Smooth muscle cell (in vitro differentiated cells): ENCODE data around the gene CORO1A. TPM values are rescaled to one million over a fixed set of nuclear protein-coding genes. Genes with fewer than 3 reads are reported as not detected.

Experiments
- DNase-seq: peaks from one replicate; lab custom pipeline; 2025; ENCODE audit not compliant: unreplicated experiment; lab: John Stamatoyannopoulos, UW
- H2AFZ ChIP-seq: fragments of 200-600 bp; sonication (generic); 2 replicates; pipeline ENCODE4 v1.6.0; 2016; ENCODE audit warnings: antibody characterized with exemption, low read depth, mild to moderate bottlenecking
- H3F3A ChIP-seq: fragments of 200-600 bp; sonication (generic); 2 replicates; pipeline ENCODE4 v1.6.0; 2017; ENCODE audit warnings: antibody characterized with exemption, low read depth
- H3K27ac ChIP-seq: fragments of 200-600 bp; sonication (generic); 2 replicates; pipeline ENCODE4 v1.5.1; 2016; ENCODE audit warnings: low read depth, mild to moderate bottlenecking
- H3K27me3 ChIP-seq: fragments of 200-600 bp; sonication (generic); 2 replicates; pipeline ENCODE4 v1.6.1; 2016; ENCODE audit warnings: low read depth, mild to moderate bottlenecking
- H3K36me3 ChIP-seq: fragments of 200-600 bp; sonication (generic); 2 replicates; pipeline ENCODE4 v1.5.1; 2016; ENCODE audit warnings: low read depth
- H3K4me1 ChIP-seq: fragments of 200-600 bp; sonication (generic); 2 replicates; pipeline ENCODE4 v1.5.1; 2016; ENCODE audit warnings: low read depth
- H3K4me2 ChIP-seq: fragments of 200-600 bp; sonication (generic); 2 replicates; pipeline ENCODE4 v1.6.0; 2016; ENCODE audit warnings: mild to moderate bottlenecking
- H3K4me3 ChIP-seq: fragments of 200-600 bp; sonication (generic); 2 replicates; pipeline ENCODE4 v1.5.1; 2016; ENCODE audit warnings: mild to moderate bottlenecking
- H3K79me2 ChIP-seq: fragments of 200-600 bp; sonication (generic); 2 replicates; pipeline ENCODE4 v1.6.0; 2016; ENCODE audit warnings: low read depth, mild to moderate bottlenecking
- H3K9ac ChIP-seq: fragments of 200-600 bp; sonication (generic); 2 replicates; pipeline ENCODE4 v1.6.0; 2016; ENCODE audit warnings: low read depth
- H3K9me3 ChIP-seq: fragments of 200-600 bp; sonication (generic); replicated peaks from 2 replicates; pipeline ENCODE4 v1.5.1; 2016; ENCODE audit warnings: low read depth
- H4K20me1 ChIP-seq: fragments of 200-600 bp; sonication (generic); 2 replicates; pipeline ENCODE4 v1.6.0; 2016; ENCODE audit warnings: low read depth
- CTCF ChIP-seq: fragments of 200-600 bp; sonication (generic); IDR thresholded peaks from 2 replicates; pipeline ENCODE4 v1.5.1; 2017; ENCODE audit warnings: borderline replicate concordance, mild to moderate bottlenecking, antibody characterized with exemption; ENCODE audit not compliant: insufficient read depth, poor library complexity, severe bottlenecking
- WGBS: methylation state at CpG from one replicate; pipeline ENCODE4 v1.1.7; 2016; ENCODE audit warnings: low lambda C conversion rate; 5-methylcytosine and 5-hydroxymethylcytosine counted together
- polyA plus RNA-seq: library from polyadenylated mRNA; unstranded; fragments of >200 nt; fragmentation: Nextera tagmentation; extraction: Ambion mirVana; gene quantifications from 2 replicates; pipeline ENCODE4 v1.2.1, GENCODE V29; 2016
- total RNA-seq: library from RNA; depleted of rRNA; stranded (reverse); fragments of >200 nt; gene quantifications from 2 replicates; pipeline ENCODE4 v1.2.3, GENCODE V29; 2014

Gene CORO1A
- total and polyA plus RNA-seq, 2 experiments from 2014 or later: 5.1 to 6.3 TPM

- no peaks in the 10 kb centered on the region for H3K27me3 ChIP-seq
- peaks cover 3% of the 10 kb centered on the region for H3F3A ChIP-seq
- no peak overlapping the region for H3K4me3 ChIP-seq
- no peak overlapping the region for H2AFZ ChIP-seq
- H3K4me2 ChIP-seq: no peak overlapping the region
- no peak for DNase-seq
- H3K36me3 ChIP-seq: no peaks in the 10 kb centered on the region
- no peaks in the 10 kb centered on the region for H4K20me1 ChIP-seq
- H3K4me1 ChIP-seq: no peaks in the 10 kb centered on the region
- no peaks in the 10 kb centered on the region for H3K9me3 ChIP-seq
- no peak for TF ChIP-seq CTCF
- H3K79me2 ChIP-seq: no peaks in the 10 kb centered on the region
- 91% methylated on average over 11 of the region's 13 CpGs for WGBS
- no peak overlapping the region for H3K27ac ChIP-seq
- H3K9ac ChIP-seq: no peak overlapping the region
Measured at GRCh38 chr16:30184891-30185682, 1.7 kb downstream of the CORO1A start.

- WGBS: 94% methylated on average over 15 of the region's 15 CpGs
Measured at GRCh38 chr16:30185683-30186421, 2.5 kb downstream of the CORO1A start.

GRCh38 chr16:30186444-30186781 lies 3.0 kb downstream of the CORO1A start:
- Histone ChIP-seq H3K36me3 (no peaks in the 10 kb centered on the region), H3K9me3 (no peaks in the 10 kb centered on the region), H3K4me2 (no peak overlapping the region), H2AFZ (no peak overlapping the region), H3K4me3 (no peak overlapping the region), H3K9ac (no peak overlapping the region), H3K27ac (no peak overlapping the region), H3K79me2 (no peaks in the 10 kb centered on the region), H4K20me1 (no peaks in the 10 kb centered on the region), H3F3A (peaks cover 3% of the 10 kb centered on the region), H3K4me1 (no peaks in the 10 kb centered on the region), H3K27me3 (no peaks in the 10 kb centered on the region)
- no peak for TF ChIP-seq CTCF
- no peak for DNase-seq
- 98% methylated on average over 9 of the region's 9 CpGs for WGBS

More at GRCh38 chr16:30185683-30186421, 2.5 kb downstream of the CORO1A start:
- TF ChIP-seq CTCF: no peak
- no peak for DNase-seq
- H3K4me1 ChIP-seq: no peaks in the 10 kb centered on the region
- H3K36me3 ChIP-seq: no peaks in the 10 kb centered on the region
- H4K20me1 ChIP-seq: no peaks in the 10 kb centered on the region
- H3K9me3 ChIP-seq: no peaks in the 10 kb centered on the region
- H3K9ac ChIP-seq: no peak overlapping the region
- no peak overlapping the region for H2AFZ ChIP-seq
- H3K4me2 ChIP-seq: no peak overlapping the region
- H3K4me3 ChIP-seq: no peak overlapping the region
- no peaks in the 10 kb centered on the region for H3K27me3 ChIP-seq
- no peak overlapping the region for H3K27ac ChIP-seq
- peaks cover 3% of the 10 kb centered on the region for H3F3A ChIP-seq
- no peaks in the 10 kb centered on the region for H3K79me2 ChIP-seq
